HepG2 (cell line): ENCODE data around the gene PRKAR1B. TPM values are rescaled to one million over a fixed set of nuclear protein-coding genes. Genes with fewer than 3 reads are reported as not detected.

Source experiments
- FOXC1 ChIP-seq: sonication (generic); formaldehyde crosslinking; IDR thresholded peaks from 2 replicates; pipeline ENCODE4 v1.8.0; 2022; ENCODE audit warnings: mild to moderate bottlenecking, missing genetic modification reagents, borderline replicate concordance
- HBP1 ChIP-seq: IDR thresholded peaks from 2 replicates; pipeline ENCODE4 v1.6.1; 2016; ENCODE audit warnings: low read depth, control low read depth
- HNRNPL ChIP-seq: fragments of 200-400 bp; formaldehyde crosslinking; IDR thresholded peaks from 2 replicates; pipeline ENCODE4 v1.6.1; 2017; ENCODE audit warnings: mild to moderate bottlenecking, low read depth, low read length
- NFKB2 ChIP-seq: sonication (generic); formaldehyde crosslinking; IDR thresholded peaks from 2 replicates; pipeline ENCODE4 v1.4.0; 2020; ENCODE audit warnings: missing genetic modification reagents, borderline replicate concordance
- TEAD3 ChIP-seq: optimal IDR thresholded peaks from 2 replicates; pipeline ENCODE3; 2016; ENCODE audit warnings: borderline replicate concordance
- ZNF281 ChIP-seq: sonication (generic); formaldehyde crosslinking; IDR thresholded peaks from 2 replicates; pipeline ENCODE4 v1.4.0; 2020; ENCODE audit warnings: missing genetic modification reagents, borderline replicate concordance
- ZNF781 ChIP-seq: sonication (generic); formaldehyde crosslinking; IDR thresholded peaks from 2 replicates; pipeline ENCODE4 v1.5.1; 2020; ENCODE audit warnings: borderline replicate concordance, mild to moderate bottlenecking, missing genetic modification reagents; ENCODE audit errors: not compliant biosample characterization
- polyA plus RNA-seq, 8 experiments: library from polyadenylated mRNA; depleted of rRNA in 3 of 8; stranded (reverse) in 7 of 8; unstranded in 1 of 8; fragments of >200 nt; fragmentation: Illumina TruSeq in 4 of 8; extraction: Trizol in 4 of 8; gene quantifications; 2 replicates each; pipeline versions ENCODE4 v1.2.1 to v1.2.3, GENCODE V29; 2011 to 2016; ENCODE audit warnings: low read depth in 4 of 8, missing spikeins in 1 of 8, mixed read lengths in 1 of 8; ENCODE audit not compliant: insufficient read depth in 1 of 8
- total RNA-seq, 5 experiments: library from RNA; depleted of rRNA; stranded (reverse); fragments of >200 nt; fragmentation: Illumina TruSeq; extraction: Trizol; gene quantifications; 2 replicates each; pipeline ENCODE4 v1.2.3, GENCODE V29; 2016; ENCODE audit warnings: low read depth in 1 of 5
- TF ChIP-seq, protein P1 (sequence below): sonication (generic); formaldehyde crosslinking; IDR thresholded peaks from 2 replicates; pipeline ENCODE4 v1.9.0; 2022; ENCODE audit warnings: low read depth, missing genetic modification reagents
- TF ChIP-seq, protein P2 (sequence below): sonication (generic); formaldehyde crosslinking; IDR thresholded peaks from 2 replicates; pipeline ENCODE4 v1.4.0; 2020; ENCODE audit warnings: mild to moderate bottlenecking, missing genetic modification reagents

PRKAR1B gene
- total and polyA plus RNA-seq, 2 of the 13 experiments (the other 11 are each of a cell fraction or from before 2014, with no cell fraction given): 7.9 to 28.2 TPM

GRCh38 chr7:553636-554111 lies 173.4 kb downstream of the PRKAR1B start (continued):
- TF ChIP-seq HBP1 (CRISPR knock-in tag) (no peak), TEAD3 (peak; percentile 7), HNRNPL (peak; percentile 96), ZNF781 (CRISPR knock-in tag) (no peak), FOXC1 (CRISPR knock-in tag) (peak; percentile 48), NFKB2 (0 out of 2 replicates have a peak, but pooled peaks have one; percentile 42), ZNF281 (CRISPR knock-in tag) (no peak)
- TF ChIP-seq, protein P1, sequence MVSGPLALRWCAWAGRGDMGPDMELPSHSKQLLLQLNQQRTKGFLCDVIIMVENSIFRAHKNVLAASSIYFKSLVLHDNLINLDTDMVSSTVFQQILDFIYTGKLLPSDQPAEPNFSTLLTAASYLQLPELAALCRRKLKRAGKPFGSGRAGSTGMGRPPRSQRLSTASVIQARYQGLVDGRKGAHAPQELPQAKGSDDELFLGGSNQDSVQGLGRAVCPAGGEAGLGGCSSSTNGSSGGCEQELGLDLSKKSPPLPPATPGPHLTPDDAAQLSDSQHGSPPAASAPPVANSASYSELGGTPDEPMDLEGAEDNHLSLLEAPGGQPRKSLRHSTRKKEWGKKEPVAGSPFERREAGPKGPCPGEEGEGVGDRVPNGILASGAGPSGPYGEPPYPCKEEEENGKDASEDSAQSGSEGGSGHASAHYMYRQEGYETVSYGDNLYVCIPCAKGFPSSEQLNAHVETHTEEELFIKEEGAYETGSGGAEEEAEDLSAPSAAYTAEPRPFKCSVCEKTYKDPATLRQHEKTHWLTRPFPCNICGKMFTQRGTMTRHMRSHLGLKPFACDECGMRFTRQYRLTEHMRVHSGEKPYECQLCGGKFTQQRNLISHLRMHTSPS (CRISPR knock-in tag): peak; percentile 93
- TF ChIP-seq, protein P2, sequence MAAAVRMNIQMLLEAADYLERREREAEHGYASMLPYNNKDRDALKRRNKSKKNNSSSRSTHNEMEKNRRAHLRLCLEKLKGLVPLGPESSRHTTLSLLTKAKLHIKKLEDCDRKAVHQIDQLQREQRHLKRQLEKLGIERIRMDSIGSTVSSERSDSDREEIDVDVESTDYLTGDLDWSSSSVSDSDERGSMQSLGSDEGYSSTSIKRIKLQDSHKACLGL (CRISPR knock-in tag): 0 out of 2 replicates have a peak, but pooled peaks have one; percentile 4
